ENCODE measurements around the gene ANO7. TPM values are rescaled to one million over a fixed set of nuclear protein-coding genes. Genes with fewer than 3 reads are reported as not detected.

The ANO7 gene
- total RNA-seq, 1 donor from 2014 or later, result 2.1 TPM

- no peak overlapping the region for H3K4me3 ChIP-seq
- no peaks in the 10 kb centered on the region for H3K36me3 ChIP-seq
- DNase-seq (no peak), ATAC-seq (no peak)
- no peak overlapping the region for H3K27ac ChIP-seq
- intact Hi-C loops (cut with DNase I), result no loop called here
- no peaks in the 10 kb centered on the region for H3K9me3 ChIP-seq
- no peaks in the 10 kb centered on the region for H3K4me1 ChIP-seq
- no peaks in the 10 kb centered on the region for H3K27me3 ChIP-seq
- no peak for TF ChIP-seq CTCF (IDR thresholded peaks at IDR 0.05)
Measured at GRCh38 chr2:241213567-241213966, 25.1 kb downstream of the ANO7 start.

GRCh38 chr2:241214209-241214608 is 25.7 kb downstream of the ANO7 start:
- H3K27me3 ChIP-seq, result no peaks in the 10 kb centered on the region
- H3K36me3 ChIP-seq, result no peaks in the 10 kb centered on the region
- no peaks in the 10 kb centered on the region for H3K9me3 ChIP-seq
- no peak overlapping the region for H3K4me3 ChIP-seq
- no peak for TF ChIP-seq CTCF (IDR thresholded peaks at IDR 0.05)
- DNase-seq, result no peak
- H3K27ac ChIP-seq, result no peak overlapping the region
- peaks cover 6% of the 10 kb centered on the region for H3K4me1 ChIP-seq
- no peak for ATAC-seq
- intact Hi-C loops (cut with DNase I), result no loop called here

- intact Hi-C loops (cut with DNase I), result no loop called here
- no peak for DNase-seq
- H3K27me3 ChIP-seq, result no peaks in the 10 kb centered on the region
- no peak for ATAC-seq
- no peak overlapping the region for H3K4me3 ChIP-seq
- no peak for TF ChIP-seq CTCF (IDR thresholded peaks at IDR 0.05)
- H3K36me3 ChIP-seq, result no peaks in the 10 kb centered on the region
- H3K4me1 ChIP-seq, result peaks cover 8% of the 10 kb centered on the region
- H3K27ac ChIP-seq, result no peak overlapping the region
- no peaks in the 10 kb centered on the region for H3K9me3 ChIP-seq
Measured at GRCh38 chr2:241214766-241215165, 26.3 kb downstream of the ANO7 start.

- H3K36me3 ChIP-seq, result no peaks in the 10 kb centered on the region
- no peaks in the 10 kb centered on the region for H3K27me3 ChIP-seq
- ATAC-seq (no peak), DNase-seq (no peak)
- intact Hi-C loops (cut with DNase I), result no loop called here
- no peak overlapping the region for H3K4me3 ChIP-seq
- no peak for TF ChIP-seq CTCF (IDR thresholded peaks at IDR 0.05)
- peaks cover 8% of the 10 kb centered on the region for H3K4me1 ChIP-seq
- H3K9me3 ChIP-seq, result no peaks in the 10 kb centered on the region
- H3K27ac ChIP-seq, result no peak overlapping the region
Measured at GRCh38 chr2:241215421-241215820, 26.9 kb downstream of the ANO7 start.

GRCh38 chr2:241216211-241216761 is 27.8 kb downstream of the ANO7 start:
- H3K27me3 ChIP-seq, result no peaks in the 10 kb centered on the region
- TF ChIP-seq CTCF (IDR thresholded peaks at IDR 0.05), result no peak
- no peak for DNase-seq

More at GRCh38 chr2:241216211-241216761, 27.8 kb downstream of the ANO7 start:
- no peak for ATAC-seq
- Histone ChIP-seq H3K27ac (no peak overlapping the region), H3K4me3 (no peak overlapping the region), H3K36me3 (no peaks in the 10 kb centered on the region), H3K9me3 (no peaks in the 10 kb centered on the region), H3K4me1 (peaks cover 8% of the 10 kb centered on the region)
- intact Hi-C loops (cut with DNase I), result no loop called here
